HG03108 (cell line): Measurements from ENCODE around the gene IFFO2.

Experiments used
- ATAC-seq: cut with Tn5 transposase; IDR thresholded peaks from one replicate; pipeline ENCODE4 v1.9.1; 2021; ENCODE audit warnings: moderate library complexity; ENCODE audit not compliant: unreplicated experiment

IFFO2 gene

GRCh38 chr1:18938707-18939070 lies 17.8 kb downstream of the IFFO2 start:
- ATAC-seq = no peak

- ATAC-seq = no peak
Measured at GRCh38 chr1:18938008-18938706, 18.3 kb downstream of the IFFO2 start.

- ATAC-seq = no peak
Measured at GRCh38 chr1:18937539-18937938, 18.9 kb downstream of the IFFO2 start.

- ATAC-seq = no peak
Measured at GRCh38 chr1:18936814-18937481, 19.5 kb downstream of the IFFO2 start.

GRCh38 chr1:18936471-18936813 lies 20.0 kb downstream of the IFFO2 start:
- no peak for ATAC-seq

- no peak for ATAC-seq
Measured at GRCh38 chr1:18934205-18935000, 22.1 kb downstream of the IFFO2 start.

- no peak for ATAC-seq
Measured at GRCh38 chr1:18932879-18933278, 23.6 kb downstream of the IFFO2 start.

GRCh38 chr1:18932387-18932786 lies 24.1 kb downstream of the IFFO2 start:
- ATAC-seq = no peak

- ATAC-seq = no peak
Measured at GRCh38 chr1:18931730-18932129, 24.7 kb downstream of the IFFO2 start.

GRCh38 chr1:18929686-18930085 lies 26.8 kb downstream of the IFFO2 start:
- ATAC-seq = no peak

GRCh38 chr1:18928985-18929384 lies 27.5 kb downstream of the IFFO2 start:
- ATAC-seq = no peak

- ATAC-seq = no peak
Measured at GRCh38 chr1:18928406-18928805, 28.1 kb downstream of the IFFO2 start.

- ATAC-seq = peak; percentile 40
Measured at GRCh38 chr1:18927654-18928272, 28.7 kb downstream of the IFFO2 start.

- peak; percentile 4 for ATAC-seq
Measured at GRCh38 chr1:18927082-18927653, 29.3 kb downstream of the IFFO2 start.

GRCh38 chr1:18926315-18927081 lies 30.0 kb downstream of the IFFO2 start:
- ATAC-seq = peak; percentile 65

GRCh38 chr1:18925279-18925678 lies 31.2 kb downstream of the IFFO2 start:
- ATAC-seq = no peak

- ATAC-seq = no peak
Measured at GRCh38 chr1:18924221-18924691, 32.2 kb downstream of the IFFO2 start.

- ATAC-seq = no peak
Measured at GRCh38 chr1:18923756-18924211, 32.7 kb downstream of the IFFO2 start.

GRCh38 chr1:18922848-18923755 lies 33.4 kb downstream of the IFFO2 start:
- ATAC-seq = no peak
